Muscle of leg (tissue), 11 donors: Measurements from ENCODE around the gene PRKCZ. TPM values are rescaled to one million over a fixed set of nuclear protein-coding genes. Genes with fewer than 3 reads are reported as not detected.
A peak's percentile ranks its signal among the peaks of the same experiment; 100 is the strongest.

ENCODE experiments used
- DNase-seq: peaks from one replicate; pipeline ENCODE4 v3.0.0; 2013
- H3K27ac ChIP-seq: one replicate; pipeline ENCODE4 v1.5.1; 2013; ENCODE audit warnings: mild to moderate bottlenecking, low read length, control low read depth
- H3K27me3 ChIP-seq: one replicate; pipeline ENCODE4 v1.6.1; 2013; ENCODE audit warnings: low read length; ENCODE audit not compliant: control insufficient read depth, insufficient read depth
- H3K36me3 ChIP-seq: one replicate; pipeline ENCODE4 v1.6.1; 2013; ENCODE audit warnings: low read length; ENCODE audit not compliant: control insufficient read depth, insufficient read depth
- H3K4me1 ChIP-seq: one replicate; pipeline ENCODE4 v1.6.1; 2013; ENCODE audit warnings: low read length; ENCODE audit not compliant: control insufficient read depth, insufficient read depth
- H3K4me3 ChIP-seq: one replicate; pipeline ENCODE4 v1.5.1; 2013; ENCODE audit warnings: low read length, control low read depth
- H3K9me3 ChIP-seq: replicated peaks from 2 replicates; pipeline ENCODE4 v1.6.1; 2013; ENCODE audit warnings: low read depth, low read length; ENCODE audit not compliant: control insufficient read depth
- WGBS: methylation state at CpG from one replicate; pipeline ENCODE4 v1.1.5; 2013; ENCODE audit warnings: missing lambda C conversion rate; ENCODE audit not compliant: insufficient coverage; 5-methylcytosine and 5-hydroxymethylcytosine counted together
- polyA plus RNA-seq, 8 donors: library from polyadenylated mRNA; unstranded; fragments of 120-200 nt; gene quantifications; one replicate each; pipeline versions ENCODE4 v1.2.1 to v1.2.3, GENCODE V29; 2013; ENCODE audit warnings: inconsistent platforms in 1 of 8, low replicate concordance in 1 of 8; ENCODE audit not compliant: insufficient read length in 8 of 8, insufficient read depth in 1 of 8
- total RNA-seq: library from RNA; stranded (reverse); fragments of 120-200 nt; gene quantifications from one replicate; pipeline ENCODE4 v1.2.4, GENCODE V29; 2013

Gene PRKCZ
- total and polyA plus RNA-seq, 9 donors = 4.0 to 10.5 (median 5.7) TPM

DNA sequence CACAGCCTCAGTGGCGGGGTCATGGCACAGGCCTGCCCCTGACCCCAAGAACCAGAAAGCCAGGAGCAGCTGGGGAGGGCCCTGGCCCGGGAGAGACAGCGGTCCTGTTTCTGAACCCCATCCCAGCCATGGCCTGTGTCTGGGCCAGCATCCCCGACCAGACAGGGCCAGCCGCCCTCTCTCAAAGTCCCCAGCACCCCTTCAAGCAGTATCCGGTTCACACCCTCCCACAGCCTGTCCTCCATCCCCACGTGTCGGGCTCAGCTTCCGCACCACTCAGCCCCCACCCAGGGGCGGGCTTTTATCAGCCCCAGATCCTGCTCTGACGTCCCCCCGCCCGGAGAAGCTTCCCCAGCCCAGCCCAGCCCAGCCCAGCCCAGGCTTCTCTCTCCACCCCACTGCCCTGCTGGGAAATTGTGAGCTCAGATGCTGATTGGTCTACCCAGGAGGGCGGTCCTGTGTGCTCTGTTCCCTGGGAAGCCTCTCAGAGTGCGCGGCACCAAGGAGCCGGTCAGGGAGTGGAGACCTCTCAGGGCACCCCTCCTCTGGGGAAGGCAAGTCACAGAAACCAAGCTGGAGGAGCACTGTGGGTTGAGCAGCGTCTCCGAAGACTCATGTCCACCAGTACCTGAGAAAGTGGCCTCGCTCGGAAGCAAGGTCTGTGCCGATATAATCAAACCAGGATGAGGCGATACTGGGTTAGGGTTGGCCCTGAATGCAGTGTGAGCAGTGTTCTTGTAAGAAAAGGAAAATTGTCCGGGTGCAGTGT lies 149.0 kb downstream of the PRKCZ start:
- peaks cover 57% of the 10 kb centered on the region for H3K4me1 ChIP-seq
- 12% methylated on average over 22 of the region's 24 CpGs for WGBS

DNA sequence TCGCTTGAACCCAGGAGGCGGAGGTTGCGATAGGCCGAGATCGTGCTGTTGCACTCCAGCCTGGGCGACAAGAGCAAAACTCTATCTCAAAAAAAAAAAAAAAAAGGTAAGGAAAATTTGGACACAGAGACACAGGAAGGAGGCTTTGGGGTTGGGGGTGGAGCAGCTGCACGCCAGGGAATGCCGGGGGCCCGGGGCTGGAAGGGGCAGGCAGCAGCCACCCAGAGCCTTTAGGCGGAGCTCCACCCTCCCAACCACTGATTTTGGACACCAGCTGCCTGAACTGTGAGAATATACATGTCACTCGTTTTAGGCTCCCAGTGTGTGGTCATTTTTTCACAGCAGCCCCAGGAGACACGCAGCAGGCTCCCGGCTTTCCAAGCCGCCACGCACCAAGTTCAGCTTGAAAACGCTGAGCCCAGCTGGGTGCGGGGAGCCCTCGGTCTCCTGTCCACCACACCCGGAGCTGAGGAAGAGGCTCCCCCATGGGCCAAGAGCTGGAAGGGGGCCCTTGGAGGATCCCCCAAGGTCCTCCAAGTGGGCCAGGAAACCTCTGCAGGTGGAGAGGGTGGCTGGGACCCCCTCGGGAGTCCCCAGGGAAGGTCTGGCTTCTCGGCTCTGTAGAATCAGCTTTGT lies 150.2 kb downstream of the PRKCZ start:
- Histone ChIP-seq H3K27me3 (no peaks in the 10 kb centered on the region), H3K4me1 (peaks cover 58% of the 10 kb centered on the region), H3K4me3 (no peak overlapping the region), H3K27ac (no peak overlapping the region), H3K9me3 (no peaks in the 10 kb centered on the region), H3K36me3 (no peaks in the 10 kb centered on the region)
- no peak for DNase-seq
- 45% methylated on average over 12 of the region's 21 CpGs for WGBS

More for the DNA sequence above, 149.0 kb downstream of the PRKCZ start:
- peak overlapping the region; percentile 91 for H3K27ac ChIP-seq
- H3K4me3 ChIP-seq = peak overlapping the region; percentile 31
- H3K36me3 ChIP-seq = no peaks in the 10 kb centered on the region
- H3K9me3 ChIP-seq = no peaks in the 10 kb centered on the region
- no peaks in the 10 kb centered on the region for H3K27me3 ChIP-seq
- DNase-seq = peak; percentile 97

DNA sequence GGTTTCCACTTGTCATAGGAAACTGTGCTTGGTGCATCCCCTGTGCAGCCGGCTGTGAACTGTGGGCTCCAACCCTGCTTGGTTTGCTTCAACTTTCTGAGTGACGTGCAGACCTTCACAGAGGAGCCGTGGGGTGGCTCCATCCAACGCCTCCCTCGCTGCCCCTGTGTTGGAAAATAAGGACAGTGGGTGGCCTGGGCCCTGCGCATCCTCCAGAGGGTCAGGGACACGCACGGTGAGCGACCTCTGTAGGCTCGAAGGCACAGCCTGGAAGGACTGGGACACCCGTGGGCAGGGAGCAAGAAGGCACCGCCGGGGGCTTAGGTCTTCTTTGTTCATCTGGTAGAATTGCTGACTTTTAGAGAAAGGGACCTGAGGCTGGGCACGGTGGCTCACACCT lies 150.9 kb downstream of the PRKCZ start:
- Histone ChIP-seq H3K4me3 (no peak overlapping the region), H3K9me3 (no peaks in the 10 kb centered on the region), H3K27ac (no peak overlapping the region), H3K27me3 (no peaks in the 10 kb centered on the region), H3K36me3 (no peaks in the 10 kb centered on the region), H3K4me1 (peaks cover 58% of the 10 kb centered on the region)
- WGBS = 88% methylated on average over 12 of the region's 14 CpGs
- no peak for DNase-seq

DNA sequence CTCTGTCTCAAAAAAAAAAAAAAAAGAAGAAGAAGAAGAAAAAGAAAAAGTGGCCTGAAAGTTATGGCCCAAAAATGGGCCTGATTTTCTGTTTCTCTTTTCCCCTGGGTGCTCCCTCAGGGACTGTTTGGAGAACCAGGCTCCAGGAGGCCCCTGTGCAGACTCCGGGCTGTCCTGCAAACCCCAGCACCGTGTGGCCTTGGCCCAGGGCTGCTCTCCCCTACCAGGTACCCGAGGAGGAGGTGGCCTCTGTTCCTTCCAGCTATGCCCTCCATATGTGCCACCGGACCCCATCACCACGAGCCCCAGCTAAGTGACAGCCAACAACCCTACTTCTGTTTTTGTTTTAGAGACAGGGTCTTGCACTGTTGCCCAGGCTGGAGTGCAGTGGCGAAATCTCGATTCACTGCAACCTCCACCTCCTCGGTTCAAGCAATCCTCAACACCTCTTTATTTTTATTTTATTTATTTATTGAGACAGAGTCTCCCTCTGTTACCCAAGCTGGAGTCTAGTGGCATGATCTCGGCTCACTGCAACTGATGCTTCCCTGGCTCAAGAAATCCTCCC lies 151.9 kb downstream of the PRKCZ start:
- Histone ChIP-seq H3K27ac (no peak overlapping the region), H3K4me1 (peaks cover 64% of the 10 kb centered on the region), H3K9me3 (no peaks in the 10 kb centered on the region), H3K27me3 (no peaks in the 10 kb centered on the region), H3K36me3 (no peaks in the 10 kb centered on the region), H3K4me3 (no peak overlapping the region)
- DNase-seq = no peak
- WGBS = 75% methylated on average over 3 of the region's 9 CpGs

DNA sequence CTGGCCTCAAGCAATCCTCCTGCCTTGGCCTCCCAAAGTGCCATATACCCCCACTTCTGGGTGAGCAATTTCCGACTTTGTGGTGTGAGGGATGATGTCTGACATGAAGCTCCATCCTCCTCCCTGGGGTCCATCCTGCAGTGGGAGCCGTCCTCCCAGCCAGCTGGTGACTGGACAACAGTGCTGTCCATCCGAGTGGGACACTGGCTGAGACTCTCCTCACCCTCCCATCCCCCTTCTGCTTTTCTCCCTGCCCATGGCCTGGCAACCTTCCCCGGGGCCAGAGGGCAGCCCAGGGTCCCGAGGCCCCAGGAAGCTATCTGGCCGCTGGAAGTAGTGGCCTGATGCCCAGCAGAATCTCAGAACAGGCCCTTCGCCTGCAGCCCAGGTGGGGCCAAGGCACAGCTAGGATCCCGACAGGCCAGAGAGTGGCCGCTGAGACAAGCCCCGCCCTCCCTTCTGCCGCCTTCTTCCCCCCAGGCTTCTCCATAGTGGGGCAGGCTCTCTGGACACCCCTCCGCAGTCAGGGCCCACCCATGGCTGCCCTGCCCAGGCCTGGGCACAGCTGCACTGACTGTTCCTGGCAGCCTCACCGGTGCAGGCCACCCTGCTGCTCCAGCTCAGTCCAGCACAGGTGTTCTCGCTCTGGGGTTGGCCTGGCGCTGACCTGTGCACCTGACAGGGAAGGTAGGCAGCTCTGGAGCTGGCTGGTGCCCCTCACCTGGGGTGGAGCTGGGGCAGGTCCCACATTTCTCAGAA lies 152.8 kb downstream of the PRKCZ start:
- DNase-seq = no peak
- Histone ChIP-seq H3K36me3 (no peaks in the 10 kb centered on the region), H3K27me3 (no peaks in the 10 kb centered on the region), H3K4me3 (no peak overlapping the region), H3K4me1 (peaks cover 73% of the 10 kb centered on the region), H3K9me3 (no peaks in the 10 kb centered on the region), H3K27ac (no peak overlapping the region)
- WGBS = 72% methylated on average over 12 of the region's 15 CpGs

DNA sequence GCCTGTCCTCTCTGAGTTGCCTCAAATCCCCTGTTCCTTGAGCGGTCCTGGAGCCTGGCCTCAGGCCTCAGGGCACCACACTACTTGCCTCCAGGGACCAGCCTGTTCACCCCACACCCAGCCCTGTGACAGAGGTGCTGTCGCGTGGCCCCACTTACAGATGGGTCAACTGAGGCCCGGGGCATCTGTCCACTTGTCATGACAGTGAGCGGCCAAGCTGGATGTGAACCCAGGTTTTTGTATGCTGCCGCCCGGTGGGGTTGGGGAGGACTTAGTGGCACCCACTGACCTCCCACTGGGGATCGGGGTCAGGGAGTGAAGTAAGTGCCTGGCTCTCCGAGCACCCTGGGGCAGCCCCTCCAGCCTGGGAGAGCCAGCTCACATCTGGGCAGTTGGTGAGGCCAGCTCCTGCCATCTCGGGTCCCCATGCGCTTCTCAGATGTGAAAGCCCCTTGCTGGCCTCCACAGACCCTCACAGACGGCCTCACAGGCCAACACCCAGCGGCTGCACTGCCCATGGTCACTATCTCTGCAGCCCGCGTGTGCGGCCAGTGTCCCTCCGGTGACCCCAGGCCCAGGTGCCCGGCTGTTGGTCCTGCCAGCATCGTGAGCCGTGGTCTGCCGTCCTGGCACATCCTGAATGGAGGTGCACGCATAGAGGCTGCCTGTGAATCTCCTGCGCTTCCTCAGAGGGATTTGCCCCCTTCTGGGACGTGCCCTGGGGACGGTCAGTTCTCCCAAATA lies 153.6 kb downstream of the PRKCZ start:
- Histone ChIP-seq H3K9me3 (no peaks in the 10 kb centered on the region), H3K4me1 (peaks cover 73% of the 10 kb centered on the region), H3K27ac (peak overlapping the region; percentile 95), H3K36me3 (no peaks in the 10 kb centered on the region), H3K4me3 (peak overlapping the region; percentile 54), H3K27me3 (no peaks in the 10 kb centered on the region)
- 57% methylated on average over 20 of the region's 25 CpGs for WGBS
- DNase-seq = no peak

DNA sequence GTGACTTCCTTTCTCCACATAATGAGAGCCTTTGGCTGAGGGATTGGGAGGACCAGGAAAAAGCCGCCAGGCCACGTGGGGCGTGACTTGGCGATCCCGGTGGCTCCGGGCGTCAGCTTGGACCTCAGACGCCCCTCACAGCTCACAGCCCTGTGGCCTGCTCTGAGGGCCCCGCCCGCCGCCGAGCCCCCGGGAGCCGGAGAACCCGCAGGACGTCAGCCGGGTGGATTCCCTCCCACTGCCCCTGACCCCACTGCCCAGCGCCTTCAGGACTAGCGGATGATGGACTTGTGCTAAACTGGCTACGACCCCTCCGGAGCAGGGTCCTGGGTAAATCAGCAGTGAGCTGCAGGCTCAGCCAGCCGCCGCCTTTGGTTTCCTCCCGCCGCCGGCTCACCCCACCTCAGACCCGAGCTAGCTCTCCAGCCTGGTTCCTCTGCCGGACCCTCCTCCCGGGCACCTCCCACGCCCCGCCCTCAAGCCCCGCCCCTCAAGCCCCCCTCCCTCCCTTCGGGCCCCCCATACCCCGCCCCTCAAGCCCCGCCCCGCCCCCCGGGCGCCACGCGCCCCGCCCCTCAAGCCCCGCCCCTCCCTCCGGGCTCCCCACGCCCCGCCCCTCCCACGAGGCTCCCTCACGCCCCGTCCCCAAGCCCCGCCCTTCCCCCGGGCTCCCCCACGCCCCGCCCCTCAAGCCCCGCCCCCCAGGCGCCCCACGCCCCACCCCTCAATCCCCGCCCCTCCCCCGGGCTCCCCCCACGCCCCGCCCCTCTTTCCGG lies 154.4 kb downstream of the PRKCZ start:
- Histone ChIP-seq H3K4me1 (peaks cover 73% of the 10 kb centered on the region), H3K4me3 (peak overlapping the region; percentile 54), H3K27me3 (no peaks in the 10 kb centered on the region), H3K27ac (peak overlapping the region; percentile 95), H3K9me3 (no peaks in the 10 kb centered on the region), H3K36me3 (no peaks in the 10 kb centered on the region)
- under 1% methylated on average over 24 of the region's 60 CpGs for WGBS
- peak; percentile 91 for DNase-seq

DNA sequence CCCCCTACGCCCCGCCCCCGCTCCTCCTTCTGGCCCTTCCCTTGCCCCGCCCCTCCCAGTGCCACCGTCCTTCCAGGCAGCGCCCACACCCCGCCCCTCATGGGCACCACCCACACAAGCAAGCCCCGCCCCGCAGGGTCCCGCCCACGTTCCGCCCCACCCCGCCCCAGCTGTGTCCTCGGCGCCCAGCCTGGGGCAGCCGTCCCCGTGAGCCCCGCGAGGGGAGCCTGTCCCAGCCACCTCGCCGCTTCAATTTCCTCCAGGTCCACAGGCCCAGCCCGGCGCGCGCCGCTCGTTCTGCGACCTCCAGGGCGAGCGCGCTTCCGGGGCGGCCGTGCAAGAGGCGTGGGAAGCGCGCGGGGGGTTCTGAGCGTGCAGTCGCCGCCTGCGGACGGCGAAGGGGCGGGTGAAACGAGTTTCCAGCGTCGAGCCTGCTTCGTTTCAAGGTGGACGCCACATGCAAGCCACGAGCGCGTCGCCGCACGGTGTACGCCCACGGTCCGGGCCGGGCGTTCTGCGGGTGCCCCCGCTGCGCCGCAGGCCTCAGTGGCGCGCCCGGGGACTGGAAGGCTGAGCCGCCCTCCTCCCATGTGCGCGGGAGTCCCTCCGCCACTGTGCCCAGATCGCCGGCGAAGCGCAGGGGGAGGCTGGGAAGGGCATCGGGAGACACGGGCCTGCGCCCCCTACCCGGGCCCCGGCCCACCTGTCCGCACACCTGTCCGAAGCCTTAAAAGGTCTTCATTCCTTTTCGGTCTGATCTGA lies 155.2 kb downstream of the PRKCZ start:
- H3K4me3 ChIP-seq = peak overlapping the region; percentile 38
- H3K4me1 ChIP-seq = peaks cover 73% of the 10 kb centered on the region
- DNase-seq = peak; percentile 96
- H3K27ac ChIP-seq = peak overlapping the region; percentile 72
- H3K9me3 ChIP-seq = no peaks in the 10 kb centered on the region
- no peaks in the 10 kb centered on the region for H3K27me3 ChIP-seq
- WGBS = 5% methylated on average over 80 of the region's 84 CpGs
- no peaks in the 10 kb centered on the region for H3K36me3 ChIP-seq
